ENCODE measurements around the gene TRIP6. TPM values are rescaled to one million over a fixed set of nuclear protein-coding genes. Genes with fewer than 3 reads are reported as not detected.

Gene TRIP6
- total and polyA plus RNA-seq, 2 experiments from 2014 or later, result 57.5 to 70.3 TPM

DNA sequence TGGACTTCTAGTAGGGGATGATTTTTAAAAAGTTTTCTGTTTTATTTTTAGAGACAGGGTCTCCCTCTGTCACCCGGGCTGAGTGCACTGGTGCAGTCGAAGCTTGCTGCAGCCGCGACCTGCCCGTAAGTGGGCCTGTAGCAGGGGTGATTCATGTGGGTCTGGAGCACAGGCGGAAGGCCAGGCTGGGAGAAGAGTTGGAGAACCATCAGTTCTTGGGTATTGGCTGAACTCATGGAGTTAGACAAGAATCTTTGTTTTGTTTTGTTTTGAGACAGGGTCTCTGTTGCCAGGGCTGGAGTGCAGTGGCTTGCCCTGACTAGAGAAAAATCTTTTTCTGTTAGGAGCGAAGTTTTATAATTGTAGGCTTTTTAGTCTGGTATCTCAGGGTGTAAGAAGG lies 13.5 kb downstream of the TRIP6 start:
- TF ChIP-seq EZH2phosphoT487 (IDR thresholded peaks at IDR 0.05; ENCODE audit: low read depth, severe bottlenecking, unreplicated experiment), result no peak
- no peak for TF ChIP-seq CTCF (IDR thresholded peaks at IDR 0.05; ENCODE audit: poor library complexity)
- no peaks in the 10 kb centered on the region for H3K9me2 ChIP-seq (replicated peaks; ENCODE audit: insufficient read depth)
- 92% methylated on average over 7 of the region's 7 CpGs for WGBS (ENCODE audit: low lambda C conversion rate, missing lambda C conversion rate)
- DNase-seq (ENCODE audit: low spot score), result no peak
- H2AFZ ChIP-seq, result no peak overlapping the region
- H3K4me2 ChIP-seq, result no peak overlapping the region
- no peak overlapping the region for H3K27ac ChIP-seq
- no peaks in the 10 kb centered on the region for H3K9me3 ChIP-seq (ENCODE audit: low read depth)
- peaks cover 92% of the 10 kb centered on the region for H3K79me2 ChIP-seq
- peaks cover 63% of the 10 kb centered on the region for H4K20me1 ChIP-seq (ENCODE audit: insufficient read depth, poor library complexity, severe bottlenecking)
- H3K36me3 ChIP-seq (replicated peaks; ENCODE audit: insufficient read depth, low read depth), result no peaks in the 10 kb centered on the region
- H3K4me3 ChIP-seq, result no peak overlapping the region
- H3K27me3 ChIP-seq, result no peaks in the 10 kb centered on the region
- H3K4me1 ChIP-seq (ENCODE audit: insufficient read depth), result peaks cover 23% of the 10 kb centered on the region

- Histone ChIP-seq H3K79me2 (peaks cover 91% of the 10 kb centered on the region), H3K9me2 (replicated peaks; ENCODE audit: insufficient read depth) (no peaks in the 10 kb centered on the region), H3K9me3 (ENCODE audit: low read depth) (no peaks in the 10 kb centered on the region), H3K36me3 (replicated peaks; ENCODE audit: insufficient read depth, low read depth) (no peaks in the 10 kb centered on the region), H3K4me3 (no peak overlapping the region), H3K27me3 (no peaks in the 10 kb centered on the region), H3K27ac (no peak overlapping the region), H3K4me1 (ENCODE audit: insufficient read depth) (peaks cover 19% of the 10 kb centered on the region), H3K4me2 (no peak overlapping the region), H2AFZ (no peak overlapping the region), H4K20me1 (ENCODE audit: insufficient read depth, poor library complexity, severe bottlenecking) (peaks cover 58% of the 10 kb centered on the region)
- 96% methylated on average over 20 of the region's 20 CpGs for WGBS (ENCODE audit: low lambda C conversion rate, missing lambda C conversion rate)
- TF ChIP-seq CTCF (IDR thresholded peaks at IDR 0.05; ENCODE audit: poor library complexity) (no peak), EZH2 (IDR thresholded peaks at IDR 0.05; ENCODE audit: borderline replicate concordance) (no peak), EZH2phosphoT487 (IDR thresholded peaks at IDR 0.05; ENCODE audit: low read depth, severe bottlenecking, unreplicated experiment) (no peak)
- DNase-seq (ENCODE audit: low spot score), result no peak
Measured at GRCh38 chr7:100881136-100881535, 13.9 kb downstream of the TRIP6 start.

DNA sequence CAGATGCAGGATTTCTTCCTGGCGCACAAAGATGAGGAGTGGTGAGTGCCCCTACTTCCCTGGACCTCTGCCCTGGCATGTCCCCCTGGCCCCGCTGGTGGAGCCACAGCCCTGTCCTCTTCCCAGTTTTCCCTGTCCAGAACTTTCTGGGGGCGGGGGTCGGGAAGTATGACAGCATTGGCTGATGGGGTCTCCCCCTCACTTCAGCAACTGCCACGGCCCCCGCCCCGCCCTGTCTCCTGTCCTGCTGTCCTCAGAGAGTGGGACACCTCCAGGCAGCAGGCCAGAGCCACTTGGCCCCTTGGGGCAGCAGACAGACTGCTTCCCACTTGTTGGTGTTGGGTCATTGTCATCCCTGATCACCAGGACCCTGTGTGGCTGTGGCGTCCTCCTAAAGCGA lies 15.0 kb downstream of the TRIP6 start:
- 95% methylated on average over 9 of the region's 9 CpGs for WGBS (ENCODE audit: low lambda C conversion rate, missing lambda C conversion rate)
- TF ChIP-seq EZH2 (IDR thresholded peaks at IDR 0.05; ENCODE audit: borderline replicate concordance), result no peak
- TF ChIP-seq CTCF (IDR thresholded peaks at IDR 0.05; ENCODE audit: poor library complexity), result no peak
- TF ChIP-seq EZH2phosphoT487 (IDR thresholded peaks at IDR 0.05; ENCODE audit: low read depth, severe bottlenecking, unreplicated experiment), result no peak
- DNase-seq (ENCODE audit: low spot score), result no peak
- peaks cover 49% of the 10 kb centered on the region for H4K20me1 ChIP-seq (ENCODE audit: insufficient read depth, poor library complexity, severe bottlenecking)
- peaks cover 10% of the 10 kb centered on the region for H3K4me1 ChIP-seq (ENCODE audit: insufficient read depth)
- H3K79me2 ChIP-seq, result peaks cover 80% of the 10 kb centered on the region
- H3K4me2 ChIP-seq, result no peak overlapping the region
- no peaks in the 10 kb centered on the region for H3K9me2 ChIP-seq (replicated peaks; ENCODE audit: insufficient read depth)
- H3K27ac ChIP-seq, result no peak overlapping the region
- H3K36me3 ChIP-seq (replicated peaks; ENCODE audit: insufficient read depth, low read depth), result no peaks in the 10 kb centered on the region
- no peaks in the 10 kb centered on the region for H3K27me3 ChIP-seq
- H2AFZ ChIP-seq, result no peak overlapping the region
- no peaks in the 10 kb centered on the region for H3K9me3 ChIP-seq (ENCODE audit: low read depth)
- H3K4me3 ChIP-seq, result no peak overlapping the region
